ENCODE data around the gene COL4A5. TPM values are rescaled to one million over a fixed set of nuclear protein-coding genes. Genes with fewer than 3 reads are reported as not detected.

Gene COL4A5
- total and polyA plus RNA-seq, 2 donors (not counting 3 experiments of a cell fraction or from before 2014, with no cell fraction given), result 15.4 to 28.8 TPM

- intact Hi-C loops (cut with micrococcal nuclease), result no loop called here
- Histone ChIP-seq H3K9ac (replicated peaks; ENCODE audit: extremely low read depth, insufficient read depth, low read length) (no peak overlapping the region), H3K9me3 (replicated peaks; ENCODE audit: control insufficient read depth, insufficient read depth, low read length) (no peaks in the 10 kb centered on the region), H3K79me2 (ENCODE audit: control insufficient read depth, insufficient read depth, low read length) (no peaks in the 10 kb centered on the region), H3K4me1 (ENCODE audit: control insufficient read depth, extremely low read depth, insufficient read depth, low read length) (no peaks in the 10 kb centered on the region), H3K4me2 (ENCODE audit: insufficient read depth, low read length) (no peak overlapping the region), H2AFZ (ENCODE audit: low read depth, low read length) (no peak overlapping the region), H4K20me1 (replicated peaks; ENCODE audit: control insufficient read depth, extremely low read depth, insufficient read depth, low read length) (no peaks in the 10 kb centered on the region), H3K9me1 (replicated peaks; ENCODE audit: control insufficient read depth, extremely low read depth, insufficient read depth, low read length) (no peaks in the 10 kb centered on the region), H3K36me3 (ENCODE audit: control insufficient read depth in 2 of 2, extremely low read depth in 1 of 2, insufficient read depth in 2 of 2, low read length in 2 of 2) (no peaks in the 10 kb centered on the region), H3K27ac (ENCODE audit: insufficient read depth, low read depth, low read length) (no peak overlapping the region), H3K4me3 (replicated peaks in 1 of 3; ENCODE audit: insufficient read depth in 1 of 3, low read depth in 1 of 3, low read length in 3 of 3) (no peak overlapping the region), H3K27me3 (ENCODE audit: control insufficient read depth in 2 of 2, insufficient read depth in 2 of 2, low read length in 2 of 2) (no peaks in the 10 kb centered on the region)
- no peak for FAIRE-seq
- dilution Hi-C loops (cut with MboI; ENCODE audit: extremely low pct_ligation_motif_present, low sequenced_read_pairs), result no loop called here
- no peak for DNase-seq (ENCODE audit: low read depth, low spot score)
- POLR2A ChIA-PET, result no interaction called here
- BruUV-seq (replicated peaks), result no TSS peak
- CTCF ChIA-PET, result no interaction called here
- no peak for TF ChIP-seq MYC (IDR thresholded peaks at IDR 0.05; ENCODE audit: low read depth, low read length)
- TF ChIP-seq FOS (IDR thresholded peaks at IDR 0.05; ENCODE audit: borderline replicate concordance, insufficient read depth, low read length), result no peak
- no peak for TF ChIP-seq GATA2 (IDR thresholded peaks at IDR 0.05; ENCODE audit: insufficient read depth, insufficient read length, low read depth, low read length)
- no peak for TF ChIP-seq EZH2 (IDR thresholded peaks at IDR 0.05; ENCODE audit: borderline replicate concordance, low read depth, low read length, severe bottlenecking)
- TF ChIP-seq POLR2AphosphoS5 (IDR thresholded peaks at IDR 0.05; ENCODE audit: insufficient read depth, low read depth, low read length), result no peak
These were observed 19.2 kb upstream of the COL4A5 start for GRCh38 chrX:108420481-108420880.

- dilution Hi-C loops (cut with MboI; ENCODE audit: extremely low pct_ligation_motif_present, low sequenced_read_pairs) (no loop called here), intact Hi-C loops (cut with micrococcal nuclease) (no loop called here)
- TF ChIP-seq FOS (IDR thresholded peaks at IDR 0.05; ENCODE audit: borderline replicate concordance, insufficient read depth, low read length) (no peak), CTCF (IDR thresholded peaks at IDR 0.05; ENCODE audit: extremely low read depth in 1 of 2, insufficient read depth in 1 of 2, low read depth in 1 of 2, low read length in 2 of 2) (no peak), MYC (IDR thresholded peaks at IDR 0.05; ENCODE audit: low read depth, low read length) (no peak), POLR2A (IDR thresholded peaks at IDR 0.05; ENCODE audit: low read depth, low read length) (no peak), GATA2 (IDR thresholded peaks at IDR 0.05; ENCODE audit: insufficient read depth, insufficient read length, low read depth, low read length) (no peak), MAX (IDR thresholded peaks at IDR 0.05; ENCODE audit: insufficient read depth, insufficient read length) (no peak)
- FAIRE-seq (no peak), DNase-seq (ENCODE audit: low read depth, low spot score) (no peak)
- Histone ChIP-seq H3K9ac (replicated peaks; ENCODE audit: extremely low read depth, insufficient read depth, low read length) (no peak overlapping the region), H3K4me3 (replicated peaks in 1 of 3; ENCODE audit: insufficient read depth in 1 of 3, low read depth in 1 of 3, low read length in 3 of 3) (no peak overlapping the region), H3K9me1 (replicated peaks; ENCODE audit: control insufficient read depth, extremely low read depth, insufficient read depth, low read length) (no peaks in the 10 kb centered on the region), H3K4me2 (ENCODE audit: insufficient read depth, low read length) (no peak overlapping the region), H3K27me3 (ENCODE audit: control insufficient read depth in 2 of 2, insufficient read depth in 2 of 2, low read length in 2 of 2) (no peaks in the 10 kb centered on the region), H3K36me3 (ENCODE audit: control insufficient read depth in 2 of 2, extremely low read depth in 1 of 2, insufficient read depth in 2 of 2, low read length in 2 of 2) (no peaks in the 10 kb centered on the region), H2AFZ (ENCODE audit: low read depth, low read length) (no peak overlapping the region), H4K20me1 (replicated peaks; ENCODE audit: control insufficient read depth, extremely low read depth, insufficient read depth, low read length) (no peaks in the 10 kb centered on the region), H3K9me3 (replicated peaks; ENCODE audit: control insufficient read depth, insufficient read depth, low read length) (no peaks in the 10 kb centered on the region), H3K27ac (ENCODE audit: insufficient read depth, low read depth, low read length) (no peak overlapping the region), H3K4me1 (ENCODE audit: control insufficient read depth, extremely low read depth, insufficient read depth, low read length) (no peaks in the 10 kb centered on the region), H3K79me2 (ENCODE audit: control insufficient read depth, insufficient read depth, low read length) (no peaks in the 10 kb centered on the region)
- BruUV-seq (replicated peaks), result no TSS peak
- ChIA-PET CTCF (no interaction called here), POLR2A (no interaction called here)
These were observed 13.4 kb upstream of the COL4A5 start for GRCh38 chrX:108426262-108426661.
